ENCODE measurements around the gene RALGDS.

GRCh38 chr9:133115604-133116345, 5.3 kb downstream of the RALGDS start:
- TF ChIP-seq TAF1 (IDR thresholded peaks at IDR 0.05; ENCODE audit: low read depth) (no peak), EP300 (IDR thresholded peaks at IDR 0.05; ENCODE audit: borderline replicate concordance) (no peak), USF1 (IDR thresholded peaks at IDR 0.05) (no peak), RAD21 (IDR thresholded peaks at IDR 0.05; ENCODE audit: low read depth) (no peak), MAX (IDR thresholded peaks at IDR 0.05) (no peak), ZBTB7A (IDR thresholded peaks at IDR 0.05; ENCODE audit: low read depth) (no peak), CREB1 (IDR thresholded peaks at IDR 0.05; ENCODE audit: low read depth) (no peak), REST (IDR thresholded peaks at IDR 0.05; ENCODE audit: low read depth) (no peak), YY1 (IDR thresholded peaks at IDR 0.05; ENCODE audit: low read depth) (no peak), CEBPB (IDR thresholded peaks at IDR 0.05) (no peak)
